Choroid plexus epithelial cell (primary cell): ENCODE results near the gene DUSP2.

Source experiments
- DNase-seq: peaks from one replicate; pipeline ENCODE4 v3.0.0-alpha.2; 2010; ENCODE audit warnings: low read depth
- H3K4me3 ChIP-seq: 2 replicates; pipeline ENCODE4 v1.5.1; 2011; ENCODE audit warnings: low read depth, mild to moderate bottlenecking, control low read depth, low read length, moderate library complexity
- CTCF ChIP-seq: conservative IDR thresholded peaks from 2 replicates; pipeline ENCODE4 v1.5.1; 2011; ENCODE audit warnings: low read depth, mild to moderate bottlenecking, control low read depth, inconsistent platforms, low read length, moderate library complexity

The DUSP2 gene

GRCh38 chr2:96171831-96172230, 26.6 kb upstream of the DUSP2 start:
- no peak for DNase-seq
- no peak for TF ChIP-seq CTCF

GRCh38 chr2:96170626-96171025, 25.4 kb upstream of the DUSP2 start:
- no peak for TF ChIP-seq CTCF
- DNase-seq = no peak
- H3K4me3 ChIP-seq = no peak overlapping the region

More at GRCh38 chr2:96171831-96172230, 26.6 kb upstream of the DUSP2 start:
- H3K4me3 ChIP-seq = no peak overlapping the region

- no peak for DNase-seq
- no peak overlapping the region for H3K4me3 ChIP-seq
- TF ChIP-seq CTCF = no peak
Observed at GRCh38 chr2:96169868-96170507, 24.7 kb upstream of the DUSP2 start.

- DNase-seq = no peak
- no peak for TF ChIP-seq CTCF
- no peak overlapping the region for H3K4me3 ChIP-seq
Observed at GRCh38 chr2:96167407-96168013, 22.3 kb upstream of the DUSP2 start.

GRCh38 chr2:96164459-96165184, 19.4 kb upstream of the DUSP2 start:
- no peak for TF ChIP-seq CTCF
- H3K4me3 ChIP-seq = no peak overlapping the region
- no peak for DNase-seq

- no peak overlapping the region for H3K4me3 ChIP-seq
- TF ChIP-seq CTCF = no peak
- peak; percentile 55 for DNase-seq
Observed at GRCh38 chr2:96163768-96164429, 18.7 kb upstream of the DUSP2 start.
